Effector CD8-positive, alpha-beta T cell (primary cell): ENCODE measurements around the gene ETNPPL.

Source experiments
- DNase-seq: peaks from one replicate; lab custom pipeline; 2025; lab: John Stamatoyannopoulos, UW

Gene ETNPPL

GRCh38 chr4:108700081-108700757 lies 62.6 kb downstream of the ETNPPL start:
- DNase-seq: no peak

DNA sequence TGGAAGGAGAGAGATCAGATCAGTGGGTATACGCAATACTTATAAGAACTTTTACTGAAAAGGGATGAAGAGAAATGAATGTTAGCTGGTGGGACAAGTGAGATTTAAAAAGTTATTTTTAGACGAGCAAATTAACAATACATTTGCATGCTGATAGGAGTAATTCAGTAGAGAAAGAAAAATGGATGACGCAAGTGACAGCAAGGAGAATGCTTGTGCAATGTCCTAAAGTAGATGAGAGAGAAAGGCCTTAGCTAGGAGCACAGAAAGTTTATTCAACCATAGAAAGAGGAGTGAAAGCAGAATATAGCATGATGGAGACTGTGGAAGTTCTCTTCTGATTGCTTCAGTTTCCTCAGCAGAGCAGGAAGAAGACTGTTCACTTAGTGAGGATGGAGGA lies 66.7 kb downstream of the ETNPPL start:
- no peak for DNase-seq

GRCh38 chr4:108695062-108695461 lies 67.8 kb downstream of the ETNPPL start:
- DNase-seq: no peak

DNA sequence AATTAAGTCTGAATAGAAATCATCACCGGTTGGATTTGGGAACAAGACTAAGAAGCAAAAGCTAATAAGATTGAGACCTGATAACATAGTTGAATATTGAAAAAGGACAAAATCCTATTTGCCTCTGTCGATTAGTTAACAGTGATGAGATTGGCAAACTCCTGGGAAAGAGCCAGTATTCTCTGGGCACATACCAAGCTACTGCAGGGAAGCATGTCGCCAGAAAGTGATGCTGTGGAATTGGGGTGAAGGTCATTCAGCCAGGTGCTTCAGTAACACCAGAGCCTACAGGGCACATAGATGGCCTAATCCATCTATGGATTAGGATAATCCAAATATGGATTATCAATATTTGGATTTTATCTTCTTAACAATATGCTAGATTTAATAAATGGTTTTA lies 68.4 kb downstream of the ETNPPL start:
- no peak for DNase-seq

DNA sequence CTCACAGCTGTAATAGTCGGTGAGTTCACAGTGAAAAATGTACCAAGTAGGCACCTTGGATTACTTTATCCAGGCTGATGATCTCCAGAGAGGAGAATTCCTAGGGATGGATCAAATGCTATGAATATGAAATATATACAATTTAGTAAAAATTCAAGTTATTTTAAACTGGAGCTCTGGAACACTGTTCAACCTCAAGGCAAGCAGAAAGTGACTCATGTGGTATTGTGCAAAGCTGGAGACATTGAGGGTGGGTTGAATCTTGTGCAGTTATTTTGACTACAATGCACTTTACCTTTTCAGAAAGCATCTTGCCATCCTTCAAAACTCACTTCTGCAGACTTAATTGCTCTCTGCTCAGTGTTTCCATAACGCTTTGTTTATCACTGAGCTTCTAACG lies 69.0 kb downstream of the ETNPPL start:
- no peak for DNase-seq

DNA sequence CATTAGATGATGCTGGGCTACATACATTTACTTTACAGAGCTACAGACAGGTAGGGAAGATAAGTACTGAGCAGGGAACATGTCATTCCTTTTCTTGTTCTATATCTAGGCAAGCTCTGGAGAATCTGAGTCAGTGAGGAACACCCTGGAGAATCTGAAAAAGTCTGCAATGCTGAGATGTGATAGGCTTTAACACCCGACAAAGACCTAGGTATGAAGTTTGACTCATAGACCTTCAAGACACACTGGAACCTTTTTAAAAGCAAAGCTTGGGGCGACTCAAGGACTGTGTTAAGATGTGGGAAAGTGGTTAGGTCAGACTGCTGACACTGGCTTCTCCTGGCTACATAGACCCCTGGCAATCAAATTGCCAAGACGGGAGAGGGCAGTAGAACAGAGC lies 69.6 kb downstream of the ETNPPL start:
- no peak for DNase-seq
